HepG2 (cell line): ENCODE measurements around the gene FAM167B. TPM values are rescaled to one million over a fixed set of nuclear protein-coding genes. Genes with fewer than 3 reads are reported as not detected.

Source experiments
- AFF4 ChIP-seq: sonication (generic); formaldehyde crosslinking; IDR thresholded peaks from 2 replicates; pipeline ENCODE4 v1.4.0; 2020; ENCODE audit warnings: missing genetic modification reagents
- ATF7-NPFF ChIP-seq: sonication (generic); formaldehyde crosslinking; IDR thresholded peaks from 2 replicates; pipeline ENCODE4 v1.8.1; 2023; ENCODE audit warnings: mild to moderate bottlenecking, low read depth, missing genetic modification reagents, moderate library complexity
- BATF2 ChIP-seq: sonication (generic); formaldehyde crosslinking; IDR thresholded peaks from 2 replicates; pipeline ENCODE4 v1.8.0; 2022; ENCODE audit warnings: mild to moderate bottlenecking, missing genetic modification reagents, moderate library complexity
- CBX2 ChIP-seq, 2 experiments: fragments of 200-600 bp in 1 of 2; sonication (generic); formaldehyde crosslinking in 1 of 2; IDR thresholded peaks; 2 replicates each; pipeline versions ENCODE4 v1.7.0 to v1.8.1; 2018 to 2022; ENCODE audit warnings: low read depth in 2 of 2, low read length in 1 of 2, mild to moderate bottlenecking in 1 of 2, missing genetic modification reagents in 1 of 2
- EP300 ChIP-seq, 3 experiments: sonication (generic) in 1 of 3; formaldehyde crosslinking in 1 of 3; IDR thresholded peaks; 2 replicates each; pipeline versions ENCODE4 v1.5.1 to v1.6.1; 2011 to 2020; ENCODE audit warnings: low read depth in 2 of 3, low read length in 2 of 3, borderline replicate concordance in 1 of 3, improper control_type of control experiment in 1 of 3, mild to moderate bottlenecking in 1 of 3, missing genetic modification reagents in 1 of 3, moderate library complexity in 1 of 3
- FOXK1 ChIP-seq: sonication (generic); formaldehyde crosslinking; IDR thresholded peaks from 2 replicates; pipeline ENCODE4 v1.4.0; 2020; ENCODE audit warnings: low read depth, missing genetic modification reagents, borderline replicate concordance
- GABPB1 ChIP-seq: IDR thresholded peaks from 2 replicates; pipeline ENCODE4 v1.6.1; 2016; ENCODE audit warnings: mild to moderate bottlenecking, missing genetic modification reagents, moderate library complexity, missing compliant biosample characterization
- GATA4 ChIP-seq: sonication (generic); IDR thresholded peaks from 2 replicates; pipeline ENCODE4 v1.6.1; 2016; ENCODE audit warnings: antibody characterized with exemption, low read depth, borderline replicate concordance
- IRX3 ChIP-seq: sonication (generic); formaldehyde crosslinking; IDR thresholded peaks from 2 replicates; pipeline ENCODE4 v1.8.1; 2023; ENCODE audit warnings: mild to moderate bottlenecking, low read depth, missing genetic modification reagents, borderline replicate concordance
- NRL ChIP-seq: sonication (generic); formaldehyde crosslinking; IDR thresholded peaks from 2 replicates; pipeline ENCODE4 v1.5.0; 2020; ENCODE audit warnings: missing genetic modification reagents, mild to moderate bottlenecking, moderate library complexity, borderline replicate concordance
- POGZ ChIP-seq: sonication (generic); formaldehyde crosslinking; IDR thresholded peaks from 2 replicates; pipeline ENCODE4 v1.4.0; 2020; ENCODE audit warnings: mild to moderate bottlenecking, missing genetic modification reagents
- TAF1 ChIP-seq: sonication (generic); formaldehyde crosslinking; IDR thresholded peaks from 2 replicates; pipeline ENCODE4 v1.4.0; 2020; ENCODE audit warnings: missing genetic modification reagents
- TIGD3 ChIP-seq: sonication (generic); formaldehyde crosslinking; IDR thresholded peaks from 2 replicates; pipeline ENCODE4 v1.5.1; 2020; ENCODE audit warnings: mild to moderate bottlenecking, missing genetic modification reagents, borderline replicate concordance
- TRIM22 ChIP-seq: fragments of 450-650 bp; IDR thresholded peaks from 2 replicates; pipeline ENCODE4 v1.6.1; 2017
- ZFP37 ChIP-seq: sonication (generic); formaldehyde crosslinking; IDR thresholded peaks from 2 replicates; pipeline ENCODE4 v1.4.0; 2020; ENCODE audit warnings: missing genetic modification reagents, borderline replicate concordance
- ZNF556 ChIP-seq: sonication (generic); formaldehyde crosslinking; IDR thresholded peaks from 2 replicates; pipeline ENCODE4 v1.4.0; 2020; ENCODE audit warnings: mild to moderate bottlenecking, missing genetic modification reagents, borderline replicate concordance
- polyA plus RNA-seq, 8 experiments: library from polyadenylated mRNA; depleted of rRNA in 3 of 8; stranded (reverse) in 7 of 8; unstranded in 1 of 8; fragments of >200 nt; fragmentation: Illumina TruSeq in 4 of 8; extraction: Trizol in 4 of 8; gene quantifications; 2 replicates each; pipeline versions ENCODE4 v1.2.1 to v1.2.3, GENCODE V29; 2011 to 2016; ENCODE audit warnings: low read depth in 4 of 8, missing spikeins in 1 of 8, mixed read lengths in 1 of 8; ENCODE audit not compliant: insufficient read depth in 1 of 8
- total RNA-seq, 5 experiments: library from RNA; depleted of rRNA; stranded (reverse); fragments of >200 nt; fragmentation: Illumina TruSeq; extraction: Trizol; gene quantifications; 2 replicates each; pipeline ENCODE4 v1.2.3, GENCODE V29; 2016; ENCODE audit warnings: low read depth in 1 of 5

FAM167B gene
- total and polyA plus RNA-seq, 2 of the 13 experiments (the other 11 are each of a cell fraction or from before 2014, with no cell fraction given), result 0.15 to 0.70 TPM

- TF ChIP-seq FOXK1 (CRISPR knock-in tag) (0 out of 2 replicates have a peak, but pooled peaks have one; percentile 45), GABPB1 (CRISPR knock-in tag) (peak; percentile 96), NRL (CRISPR knock-in tag) (peak; percentile 40), TAF1 (CRISPR knock-in tag) (peak; percentile 55; the same call in 1 of the 2 replicates), POGZ (peak; percentile 39), AFF4 (CRISPR knock-in tag) (no peak), GATA4 (0 out of 2 replicates have a peak, but pooled peaks have one; percentile 48), CBX2 (IDR thresholded peaks at IDR 0.05; ENCODE audit: low read depth, low read length) (no peak), CBX2 (CRISPR knock-in tag; IDR thresholded peaks at IDR 0.05; ENCODE audit: low read depth) (no peak), IRX3 (CRISPR knock-in tag) (no peak), TRIM22 (no peak), TIGD3 (CRISPR knock-in tag) (no peak), ATF7-NPFF (peak; percentile 48; the same call in 1 of the 2 replicates), ZNF556 (CRISPR knock-in tag) (peak; percentile 66; the same call in 1 of the 2 replicates), BATF2 (CRISPR knock-in tag) (no peak), ZFP37 (CRISPR knock-in tag) (no peak), EP300 (IDR thresholded peaks at IDR 0.05; ENCODE audit: low read depth in 2 of 2, low read length in 2 of 2) (no peak), EP300 (CRISPR knock-in tag; IDR thresholded peaks at IDR 0.05; ENCODE audit: borderline replicate concordance) (no peak)
These were observed 24.9 kb upstream of the FAM167B start, which contains the start of the genes EIF3I and TMEM234 (continued) for GRCh38 chr1:32221980-32222755.
